SHP77 treated with DMSO at 0.1 percent for 48 hours (cell line): Measurements from ENCODE around the gene NDUFS6.

Experiments
- DNase-seq: peaks from one replicate; lab custom pipeline; 2025; lab: John Stamatoyannopoulos, UW

The NDUFS6 gene

GRCh38 chr5:1853531-1853930 lies 52.3 kb downstream of the NDUFS6 start:
- DNase-seq = no peak

DNA sequence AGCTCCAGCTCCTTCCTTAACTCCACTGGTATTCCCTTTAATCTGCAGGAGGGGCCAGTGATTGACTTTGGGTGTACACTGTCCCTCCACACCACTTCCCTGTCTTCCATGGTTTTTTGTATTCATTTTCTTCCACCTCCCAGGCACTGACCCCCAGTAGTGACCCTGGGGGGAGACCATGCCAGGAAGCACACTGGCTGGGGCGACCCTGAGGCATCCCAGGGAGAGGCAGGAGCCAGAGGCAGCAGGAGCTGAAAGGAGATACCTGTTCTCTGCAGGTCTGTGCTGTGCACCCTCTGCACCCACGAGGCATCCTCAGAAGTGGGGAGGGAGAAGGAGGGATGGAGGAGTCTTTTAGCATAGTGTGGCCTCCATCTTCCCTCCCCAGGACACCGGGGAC lies 53.9 kb downstream of the NDUFS6 start:
- no peak for DNase-seq

GRCh38 chr5:1855596-1855995 lies 54.4 kb downstream of the NDUFS6 start:
- DNase-seq = no peak

DNA sequence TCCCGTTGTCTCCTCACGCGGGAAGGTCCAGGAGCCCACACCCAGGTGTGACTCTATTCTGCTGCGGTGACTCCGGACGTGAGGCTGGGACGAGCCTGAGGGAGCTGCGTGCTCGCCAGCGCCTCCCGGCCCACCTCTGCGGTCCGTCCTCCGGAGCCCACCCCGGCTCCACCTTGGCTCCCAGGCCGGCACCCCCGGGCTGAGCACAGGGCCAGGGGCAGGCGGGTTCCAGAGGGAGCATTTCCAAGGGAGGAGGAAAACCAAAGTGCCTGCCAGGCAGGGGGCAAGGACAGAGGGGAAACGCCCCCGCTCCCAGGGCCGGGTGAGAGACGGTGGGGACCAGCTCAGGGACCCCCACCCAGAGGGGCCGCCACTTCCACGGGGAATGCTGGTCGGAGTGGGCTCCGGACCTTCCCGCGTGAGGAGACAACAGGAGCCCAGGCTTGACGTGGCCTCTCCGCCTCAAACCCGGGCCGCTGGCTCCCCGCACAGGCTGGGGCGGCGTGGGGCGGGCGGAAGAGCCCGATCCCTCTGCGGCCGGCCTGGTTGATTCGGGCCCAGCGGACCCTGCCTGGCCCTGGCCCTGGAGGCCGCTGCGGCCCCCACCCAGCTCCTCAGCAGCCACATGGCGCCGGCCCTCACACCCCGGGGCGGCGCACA lies 55.5 kb downstream of the NDUFS6 start:
- no peak for DNase-seq

DNA sequence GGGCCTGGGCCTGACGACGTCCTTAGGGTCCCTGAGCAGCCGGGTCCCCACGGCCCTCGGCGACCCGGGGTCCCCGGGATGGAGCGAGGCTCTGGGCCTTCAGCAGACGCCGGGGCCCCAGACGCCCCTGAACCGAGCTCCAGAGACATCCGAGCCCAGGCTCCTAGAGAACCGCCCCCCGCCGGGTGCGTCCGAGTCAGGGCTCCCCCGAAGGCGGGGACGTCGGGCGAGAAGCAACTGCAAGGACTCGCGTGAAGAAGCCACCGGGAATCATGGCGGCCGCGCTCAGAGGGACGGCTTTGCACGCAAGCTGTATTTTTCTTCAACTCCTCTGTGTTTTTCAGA lies 56.0 kb downstream of the NDUFS6 start:
- DNase-seq = no peak

GRCh38 chr5:1858436-1858835 lies 57.2 kb downstream of the NDUFS6 start:
- no peak for DNase-seq

DNA sequence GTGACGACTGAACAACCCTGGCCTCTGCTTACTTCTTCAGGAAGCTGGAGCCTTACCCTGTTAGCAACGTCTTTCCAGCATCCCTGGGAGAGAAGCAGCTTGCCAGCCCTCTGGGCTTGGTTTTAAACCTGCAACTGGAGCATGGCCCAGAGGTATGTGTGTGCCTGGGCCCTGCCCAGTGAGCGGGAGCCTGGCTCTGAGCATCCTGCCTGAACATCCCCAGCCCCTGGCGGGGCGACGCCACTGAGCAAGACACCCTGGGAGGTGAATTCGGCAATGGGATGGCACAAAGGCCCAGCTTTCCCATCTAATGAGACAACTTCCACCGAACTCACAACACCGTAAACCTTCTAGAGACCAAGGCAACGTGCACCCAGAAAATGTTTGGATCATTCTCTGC lies 57.9 kb downstream of the NDUFS6 start:
- no peak for DNase-seq

GRCh38 chr5:1860021-1860610 lies 58.9 kb downstream of the NDUFS6 start:
- no peak for DNase-seq

- DNase-seq = no peak
These were observed 59.7 kb downstream of the NDUFS6 start for GRCh38 chr5:1860949-1861348.

GRCh38 chr5:1864896-1865440 lies 63.8 kb downstream of the NDUFS6 start:
- no peak for DNase-seq

- no peak for DNase-seq
These were observed 64.3 kb downstream of the NDUFS6 start for GRCh38 chr5:1865486-1865885.
